Kidney glomerular epithelial cell (primary cell): ENCODE data around the gene AP2B1.
"Not testable (repeated sequence)": the region's sequence is repeated elsewhere in the genome, so short reads cannot be mapped to it uniquely, and the experiment has no call there.

Experiments
- DNase-seq: peaks from one replicate; lab custom pipeline; 2025; lab: John Stamatoyannopoulos, UW

The AP2B1 gene

GRCh38 chr17:35700150-35700549 is 113.0 kb downstream of the AP2B1 start:
- no peak for DNase-seq

GRCh38 chr17:35701491-35701890 is 114.4 kb downstream of the AP2B1 start:
- no peak for DNase-seq

- not testable (repeated sequence) for DNase-seq
Observed at GRCh38 chr17:35703308-35703707, 116.2 kb downstream of the AP2B1 start.

- no peak for DNase-seq
Observed at GRCh38 chr17:35705230-35705629, 118.1 kb downstream of the AP2B1 start.

- no peak for DNase-seq
Observed at GRCh38 chr17:35705705-35706104, 118.6 kb downstream of the AP2B1 start.

- no peak for DNase-seq
Observed at GRCh38 chr17:35708149-35708548, 121.0 kb downstream of the AP2B1 start.

GRCh38 chr17:35708951-35709350 is 121.8 kb downstream of the AP2B1 start:
- no peak for DNase-seq

- DNase-seq: no peak
Observed at GRCh38 chr17:35709874-35710273, 122.8 kb downstream of the AP2B1 start.

- DNase-seq: no peak
Observed at GRCh38 chr17:35710950-35711349, 123.8 kb downstream of the AP2B1 start.

GRCh38 chr17:35713069-35713728 is 126.1 kb downstream of the AP2B1 start:
- DNase-seq: no peak

- no peak for DNase-seq
Observed at GRCh38 chr17:35714988-35715387, 127.9 kb downstream of the AP2B1 start.

GRCh38 chr17:35715416-35715815 is 128.3 kb downstream of the AP2B1 start:
- DNase-seq: no peak

- DNase-seq: no peak
Observed at GRCh38 chr17:35716173-35716572, 129.1 kb downstream of the AP2B1 start.

GRCh38 chr17:35716897-35717465 is 129.9 kb downstream of the AP2B1 start:
- no peak for DNase-seq

GRCh38 chr17:35717475-35717874 is 130.4 kb downstream of the AP2B1 start:
- no peak for DNase-seq

- no peak for DNase-seq
Observed at GRCh38 chr17:35723735-35724134, 136.6 kb downstream of the AP2B1 start.

GRCh38 chr17:35725058-35725457 is 137.9 kb downstream of the AP2B1 start:
- no peak for DNase-seq

- no peak for DNase-seq
Observed at GRCh38 chr17:35725802-35726126, 138.6 kb downstream of the AP2B1 start.

GRCh38 chr17:35726127-35726952 is 139.2 kb downstream of the AP2B1 start:
- peak; percentile 14 for DNase-seq

- DNase-seq: no peak
Observed at GRCh38 chr17:35726953-35727460, 139.9 kb downstream of the AP2B1 start.

- no peak for DNase-seq
Observed at GRCh38 chr17:35727635-35728034, 140.5 kb downstream of the AP2B1 start.

GRCh38 chr17:35728551-35728950 is 141.4 kb downstream of the AP2B1 start:
- no peak for DNase-seq

- DNase-seq: no peak
Observed at GRCh38 chr17:35729405-35729833, 142.3 kb downstream of the AP2B1 start.
